ENCODE results near the gene LRRC8E.

LRRC8E gene

GRCh38 chr19:7868671-7869452, 19.4 kb upstream of the LRRC8E start:
- no peak for DNase-seq

GRCh38 chr19:7869453-7869909, 18.8 kb upstream of the LRRC8E start:
- DNase-seq, result no peak

- DNase-seq, result no peak
Observed at GRCh38 chr19:7869910-7870511, 18.3 kb upstream of the LRRC8E start.

GRCh38 chr19:7870571-7871436, 17.5 kb upstream of the LRRC8E start:
- DNase-seq, result peak; percentile 21

GRCh38 chr19:7871437-7872305, 16.6 kb upstream of the LRRC8E start:
- DNase-seq, result peak; percentile 56

DNA sequence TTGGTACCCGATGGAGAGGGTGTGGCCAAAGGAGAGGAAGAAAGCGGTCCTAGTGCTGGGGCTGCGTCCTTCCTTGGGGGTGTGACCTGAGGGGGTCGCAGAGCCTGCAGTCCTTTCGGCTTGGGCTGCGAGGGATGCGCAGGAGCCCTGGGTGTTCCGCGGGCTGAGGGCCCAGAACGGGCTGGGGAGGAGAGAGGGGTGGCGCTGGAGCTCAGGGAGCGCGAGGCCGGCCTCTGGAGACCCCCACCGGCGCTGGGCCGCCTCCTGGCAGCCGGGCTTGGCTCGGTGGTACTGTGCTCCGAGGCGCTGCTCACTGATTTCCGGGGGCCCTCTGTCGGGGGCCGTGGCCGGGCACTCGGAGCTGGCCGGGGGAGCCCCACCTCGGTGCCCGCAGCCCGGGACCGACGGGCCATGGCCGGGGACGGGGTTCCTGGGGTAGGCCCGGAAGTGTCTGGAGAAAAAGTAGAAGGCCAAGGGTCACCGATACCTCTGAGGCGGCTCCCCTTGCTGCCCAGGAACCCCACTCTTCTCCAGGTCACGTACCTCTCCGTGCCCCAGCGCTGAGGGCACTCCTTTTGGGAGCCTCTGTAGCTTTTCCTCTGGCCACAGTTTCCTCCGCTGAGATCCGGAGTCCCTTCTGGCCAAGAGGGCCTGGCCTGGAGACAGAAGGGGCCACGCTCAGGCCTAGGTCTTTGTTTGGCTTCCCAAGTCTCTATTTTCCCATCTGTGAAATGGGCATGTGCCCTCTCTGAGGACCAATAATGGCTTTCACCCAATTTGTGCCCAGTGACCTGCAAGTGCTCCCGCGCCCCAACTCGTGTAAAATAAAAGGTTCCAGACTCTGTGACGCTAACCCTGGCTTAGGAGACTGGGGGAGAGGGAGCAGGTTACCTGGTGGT, 15.8 kb upstream of the LRRC8E start:
- DNase-seq, result no peak

- DNase-seq, result no peak
Observed at GRCh38 chr19:7873304-7874075, 14.8 kb upstream of the LRRC8E start.

DNA sequence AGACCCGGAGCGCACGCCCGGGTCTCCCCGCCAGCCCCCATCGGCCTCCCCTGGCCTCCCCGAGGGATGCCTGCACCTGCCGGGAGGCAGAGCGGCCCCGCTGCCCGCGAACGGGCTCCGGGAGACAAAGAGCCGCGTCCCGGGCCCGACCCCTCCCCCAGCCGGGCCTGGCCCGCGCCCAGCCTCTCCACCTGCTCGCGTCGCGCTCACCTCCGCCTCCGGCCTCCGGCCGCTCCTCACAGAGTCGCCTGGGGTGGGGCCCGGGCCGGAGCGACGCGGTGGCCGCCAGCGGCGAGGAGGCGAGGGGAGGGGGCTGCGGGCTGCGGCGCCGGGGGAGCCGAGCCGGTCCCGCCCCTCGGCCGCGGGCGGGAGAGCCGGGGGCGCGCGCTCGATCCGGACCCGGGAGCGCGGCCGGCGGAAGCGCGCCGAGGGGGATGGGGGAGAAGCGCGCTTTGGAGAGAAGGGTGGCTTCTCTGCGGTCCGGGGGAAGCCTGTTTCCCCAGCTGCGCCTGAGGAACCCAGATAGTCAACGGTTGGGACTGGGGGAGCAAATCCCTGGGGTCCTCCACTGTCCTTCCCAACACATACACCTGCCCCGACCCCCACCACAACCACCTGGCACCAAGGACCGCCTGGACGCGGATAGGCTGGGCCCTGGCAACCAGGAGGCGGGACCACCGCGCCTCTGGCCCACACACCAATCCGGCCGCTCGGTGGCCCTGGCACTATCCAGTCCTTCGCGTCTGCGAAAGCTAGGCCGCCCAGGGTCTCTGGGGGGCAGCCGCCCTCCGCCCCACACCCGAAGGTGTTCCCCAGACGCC, 14.0 kb upstream of the LRRC8E start, which contains the start of gene PRR36:
Gene PRR36 (minus strand): TSS at position 315 of the 821 bp plus-strand sequence. CDS start 701 bp downstream, outside the sequence.
- DNase-seq, result no peak

GRCh38 chr19:7874897-7875273, 13.4 kb upstream of the LRRC8E start:
- no peak for DNase-seq

DNA sequence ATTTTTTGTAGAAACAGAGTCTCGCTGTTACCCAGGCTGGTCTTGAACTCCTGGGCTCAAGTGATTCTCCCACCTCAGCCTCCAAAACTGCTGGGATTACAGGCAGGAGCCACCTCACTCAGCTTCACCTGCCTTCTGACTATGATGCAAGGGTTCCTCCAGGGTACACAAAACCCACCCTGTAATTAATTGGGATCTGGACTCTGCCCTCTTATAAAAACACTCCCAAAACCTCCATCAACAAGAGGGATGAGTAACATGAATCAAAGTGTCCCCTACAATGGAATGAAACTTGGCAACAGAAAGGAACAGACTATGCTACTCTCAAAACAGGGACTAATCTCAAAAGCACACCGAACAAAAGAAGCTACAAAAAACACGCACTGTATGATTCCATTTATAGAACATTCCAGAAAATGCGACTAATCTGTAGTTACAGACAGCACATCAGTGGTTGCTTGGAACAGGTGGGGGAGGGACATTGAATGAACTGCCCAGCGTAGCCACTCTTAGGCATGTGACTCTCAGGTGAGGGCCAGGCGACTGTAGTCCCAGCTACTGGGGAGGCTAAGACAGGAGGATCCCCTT, 11.0 kb upstream of the LRRC8E start:
- DNase-seq, result no peak

DNA sequence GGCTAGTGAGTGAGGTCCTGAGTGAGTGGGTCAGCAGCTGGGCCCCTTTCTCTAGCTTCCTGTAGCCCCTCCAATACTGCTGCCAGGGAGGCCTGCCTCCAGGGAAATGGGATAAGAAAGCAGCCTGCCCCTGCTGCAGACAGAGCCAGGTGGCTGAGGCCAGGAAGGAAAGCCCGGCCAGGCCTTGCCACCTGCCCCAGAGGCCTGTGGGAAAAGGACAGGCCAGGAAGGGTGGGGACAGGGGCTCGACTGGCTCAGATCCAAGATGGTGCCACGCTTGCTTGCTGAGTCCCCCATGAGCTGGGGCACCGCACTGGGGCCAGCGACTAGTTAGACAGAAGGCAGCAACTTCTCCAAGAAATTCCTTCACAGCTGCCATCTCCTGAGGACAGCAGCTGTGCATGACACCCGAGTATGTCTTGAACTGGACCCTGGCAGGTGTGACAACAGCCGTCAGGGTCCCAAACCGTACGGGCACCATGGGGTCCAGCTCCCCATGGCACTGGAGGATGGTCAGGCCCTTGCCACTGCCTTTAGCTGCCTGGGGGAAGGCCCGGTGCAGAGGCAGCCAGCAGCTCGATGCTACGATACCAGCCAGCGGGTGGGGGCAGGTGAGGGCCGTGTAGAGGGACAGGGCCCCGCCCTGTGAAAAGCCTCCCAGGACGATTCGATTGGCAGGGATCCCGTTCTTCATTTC, 9.1 kb upstream of the LRRC8E start:
- no peak for DNase-seq

GRCh38 chr19:7879836-7880235, 8.5 kb upstream of the LRRC8E start:
- no peak for DNase-seq

- DNase-seq, result no peak
Observed at GRCh38 chr19:7881910-7882309, 6.4 kb upstream of the LRRC8E start.

DNA sequence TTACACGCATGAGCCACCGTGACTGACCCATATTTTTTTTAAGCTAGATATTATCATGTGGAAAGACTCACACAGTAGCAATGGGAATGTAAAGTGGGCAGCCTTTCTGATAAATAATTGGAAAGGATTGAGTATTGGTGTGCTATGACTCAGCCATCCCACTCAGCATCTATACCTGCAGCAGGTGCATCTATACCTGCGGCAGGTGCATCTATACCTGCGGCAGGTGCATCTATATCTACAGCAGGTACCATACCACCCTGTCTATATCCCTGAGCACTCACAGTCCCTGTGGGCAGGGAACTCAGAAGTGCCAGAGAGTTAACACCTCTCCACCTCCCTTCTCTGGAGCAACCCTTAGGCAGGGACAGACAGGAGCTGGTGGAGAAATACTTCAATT, 5.2 kb upstream of the LRRC8E start:
- DNase-seq, result no peak

- DNase-seq, result no peak
Observed at GRCh38 chr19:7883796-7884570, 4.3 kb upstream of the LRRC8E start.

DNA sequence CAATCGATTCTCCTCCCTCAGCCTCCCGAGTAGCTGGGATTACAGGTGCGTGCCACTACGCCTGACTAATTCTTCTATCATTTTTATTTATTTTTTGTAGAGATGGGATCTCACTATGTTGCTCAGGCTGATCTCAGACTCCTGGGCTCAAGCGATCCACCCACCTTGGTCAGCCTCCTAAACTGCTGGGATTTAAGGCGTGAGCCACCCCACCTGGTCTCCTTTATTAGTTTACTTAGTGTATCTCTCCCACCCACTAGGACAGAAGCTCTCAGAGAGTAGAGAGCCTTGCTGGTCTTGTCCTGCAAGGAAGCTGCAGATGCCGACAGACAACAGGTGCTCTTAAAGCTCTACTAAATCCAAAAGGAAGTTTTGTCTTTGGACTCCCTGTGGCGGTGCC, 2.5 kb upstream of the LRRC8E start:
- DNase-seq, result no peak

GRCh38 chr19:7887408-7888144, 734 bp upstream of the LRRC8E start:
- no peak for DNase-seq
